Activated naive CD8-positive, alpha-beta T cell treated with anti-CD3 and anti-CD28 coated beads, Interleukin-2, amount 10 ng/mL, durations not matched to agents 7 days and 5 days (primary cell): ENCODE measurements around the gene DSG1. TPM values are rescaled to one million over a fixed set of nuclear protein-coding genes. Genes with fewer than 3 reads are reported as not detected.
"Not testable (repeated sequence)": the region's sequence is repeated elsewhere in the genome, so short reads cannot be mapped to it uniquely, and the experiment has no call there.

Experiments used
- ATAC-seq: fragments of 150-1000 bp; cut with Tn5 transposase; one replicate; pipeline ENCODE4 v1.10.0; 2021; ENCODE audit warnings: low read depth, moderate library complexity
- POLR2A ChIA-PET: fragments of 350-600 bp; sonication (Branson Sonifier 250); formaldehyde crosslinking; loops from one replicate; lab custom pipeline; 2021; ENCODE audit warnings: antibody characterized with exemption; lab: Charles Lee
- DNase-seq: peaks from one replicate; pipeline ENCODE4 v3.0.0; 2021
- H3K27ac Mint-ChIP-seq: one replicate; pipeline ENCODE4 v1.8.0; 2022; ENCODE audit warnings: mild to moderate bottlenecking, mixed read lengths
- H3K27me3 Mint-ChIP-seq: one replicate; pipeline ENCODE4 v1.8.0; 2022; ENCODE audit warnings: mild to moderate bottlenecking, moderate library complexity, mixed read lengths
- H3K36me3 Mint-ChIP-seq: one replicate; pipeline ENCODE4 v1.8.0; 2021; ENCODE audit warnings: mild to moderate bottlenecking, mixed read lengths
- H3K4me1 Mint-ChIP-seq: one replicate; pipeline ENCODE4 v1.8.0; 2021; ENCODE audit warnings: mixed read lengths
- H3K4me3 Mint-ChIP-seq: one replicate; pipeline ENCODE4 v1.8.0; 2022; ENCODE audit warnings: mild to moderate bottlenecking, moderate library complexity, mixed read lengths
- H3K9me3 Mint-ChIP-seq: one replicate; pipeline ENCODE4 v1.8.0; 2021; ENCODE audit warnings: mixed read lengths
- total RNA-seq, 2 experiments: library from RNA; stranded (reverse); gene quantifications; one replicate each; pipeline ENCODE4 v1.2.3, GENCODE V29; 2021

DSG1 gene
- not detected for total RNA-seq

GRCh38 chr18:31317860-31318259 is at the start of gene DSG1:
TSS of gene DSG1 (plus strand) at chr18:31318160. CDS start at chr18:31318301, 141 bp downstream.
- POLR2A ChIA-PET = no interaction called here
- no peaks in the 10 kb centered on the region for H3K36me3 Mint-ChIP-seq
- H3K4me3 Mint-ChIP-seq = no peak within 1 kb of the TSS
- no peak within 1 kb of the TSS for H3K27ac Mint-ChIP-seq
- no peaks in the 10 kb centered on the region for H3K9me3 Mint-ChIP-seq
- H3K27me3 Mint-ChIP-seq = no peaks in the 10 kb centered on the region
- ATAC-seq (no peak), DNase-seq (no peak)
- H3K4me1 Mint-ChIP-seq = no peaks in the 10 kb centered on the region

- H3K27me3 Mint-ChIP-seq = no peaks in the 10 kb centered on the region
- H3K9me3 Mint-ChIP-seq = no peaks in the 10 kb centered on the region
- H3K4me1 Mint-ChIP-seq = no peaks in the 10 kb centered on the region
- no peaks in the 10 kb centered on the region for H3K36me3 Mint-ChIP-seq
- ATAC-seq (no peak), DNase-seq (no peak)
- POLR2A ChIA-PET = no interaction called here
- H3K4me3 Mint-ChIP-seq = no peak overlapping the region
- no peak overlapping the region for H3K27ac Mint-ChIP-seq
These were observed 49.0 kb upstream of the DSG1 start for GRCh38 chr18:31268985-31269406.

- DNase-seq (no peak), ATAC-seq (no peak)
- Mint-ChIP-seq H3K27ac (no peak overlapping the region), H3K4me1 (no peaks in the 10 kb centered on the region), H3K4me3 (no peak overlapping the region), H3K36me3 (no peaks in the 10 kb centered on the region), H3K27me3 (no peaks in the 10 kb centered on the region), H3K9me3 (no peaks in the 10 kb centered on the region)
- POLR2A ChIA-PET = no interaction called here
These were observed 48.4 kb upstream of the DSG1 start for GRCh38 chr18:31269566-31269965.

GRCh38 chr18:31270578-31270977 is 47.4 kb upstream of the DSG1 start:
- no peaks in the 10 kb centered on the region for H3K4me1 Mint-ChIP-seq
- H3K27me3 Mint-ChIP-seq = no peaks in the 10 kb centered on the region
- DNase-seq (no peak), ATAC-seq (no peak)
- POLR2A ChIA-PET = no interaction called here
- H3K36me3 Mint-ChIP-seq = no peaks in the 10 kb centered on the region
- H3K9me3 Mint-ChIP-seq = no peaks in the 10 kb centered on the region
- H3K4me3 Mint-ChIP-seq = no peak overlapping the region
- no peak overlapping the region for H3K27ac Mint-ChIP-seq

GRCh38 chr18:31273812-31274527 is 44.0 kb upstream of the DSG1 start:
- POLR2A ChIA-PET = no interaction called here
- Mint-ChIP-seq H3K4me3 (no peak overlapping the region), H3K9me3 (no peaks in the 10 kb centered on the region), H3K27me3 (no peaks in the 10 kb centered on the region), H3K36me3 (no peaks in the 10 kb centered on the region), H3K4me1 (no peaks in the 10 kb centered on the region), H3K27ac (no peak overlapping the region)
- ATAC-seq (no peak), DNase-seq (no peak)

GRCh38 chr18:31274931-31275330 is 43.0 kb upstream of the DSG1 start:
- Mint-ChIP-seq H3K27ac (no peak overlapping the region), H3K9me3 (no peaks in the 10 kb centered on the region), H3K27me3 (no peaks in the 10 kb centered on the region), H3K4me1 (no peaks in the 10 kb centered on the region), H3K36me3 (no peaks in the 10 kb centered on the region), H3K4me3 (no peak overlapping the region)
- ATAC-seq = no peak
- POLR2A ChIA-PET = no interaction called here
- no peak for DNase-seq

GRCh38 chr18:31275722-31276463 is 42.1 kb upstream of the DSG1 start:
- H3K27ac Mint-ChIP-seq = no peak overlapping the region
- no peaks in the 10 kb centered on the region for H3K36me3 Mint-ChIP-seq
- DNase-seq (no peak), ATAC-seq (no peak)
- H3K9me3 Mint-ChIP-seq = no peaks in the 10 kb centered on the region
- no peaks in the 10 kb centered on the region for H3K4me1 Mint-ChIP-seq
- no peak overlapping the region for H3K4me3 Mint-ChIP-seq
- POLR2A ChIA-PET = no interaction called here
- H3K27me3 Mint-ChIP-seq = no peaks in the 10 kb centered on the region

- H3K36me3 Mint-ChIP-seq = no peaks in the 10 kb centered on the region
- no peaks in the 10 kb centered on the region for H3K4me1 Mint-ChIP-seq
- ATAC-seq (no peak), DNase-seq (no peak)
- POLR2A ChIA-PET = no interaction called here
- no peaks in the 10 kb centered on the region for H3K9me3 Mint-ChIP-seq
- H3K27ac Mint-ChIP-seq = no peak overlapping the region
- no peak overlapping the region for H3K4me3 Mint-ChIP-seq
- no peaks in the 10 kb centered on the region for H3K27me3 Mint-ChIP-seq
These were observed 39.3 kb upstream of the DSG1 start for GRCh38 chr18:31278609-31279071.

- Mint-ChIP-seq H3K27me3 (no peaks in the 10 kb centered on the region), H3K27ac (no peak overlapping the region), H3K4me1 (no peaks in the 10 kb centered on the region), H3K4me3 (no peak overlapping the region), H3K9me3 (no peaks in the 10 kb centered on the region), H3K36me3 (no peaks in the 10 kb centered on the region)
- POLR2A ChIA-PET = no interaction called here
- DNase-seq (no peak), ATAC-seq (no peak)
These were observed 37.5 kb upstream of the DSG1 start for GRCh38 chr18:31280502-31280901.

GRCh38 chr18:31281437-31281836 is 36.5 kb upstream of the DSG1 start:
- ATAC-seq = no peak
- Mint-ChIP-seq H3K4me3 (no peak overlapping the region), H3K27me3 (no peaks in the 10 kb centered on the region), H3K9me3 (peaks cover 5% of the 10 kb centered on the region), H3K4me1 (no peaks in the 10 kb centered on the region), H3K36me3 (no peaks in the 10 kb centered on the region), H3K27ac (no peak overlapping the region)
- no peak for DNase-seq
- POLR2A ChIA-PET = no interaction called here

GRCh38 chr18:31289446-31289845 is 28.5 kb upstream of the DSG1 start:
- ATAC-seq, H3K27me3 Mint-ChIP-seq, H3K27ac Mint-ChIP-seq, H3K36me3 Mint-ChIP-seq, H3K4me3 Mint-ChIP-seq, POLR2A ChIA-PET, DNase-seq, H3K4me1 Mint-ChIP-seq: not testable (repeated sequence)
- H3K9me3 Mint-ChIP-seq = peaks cover 22% of the 10 kb centered on the region

- H3K27ac Mint-ChIP-seq = no peak overlapping the region
- no peak overlapping the region for H3K4me3 Mint-ChIP-seq
- DNase-seq = no peak
- no peaks in the 10 kb centered on the region for H3K4me1 Mint-ChIP-seq
- H3K9me3 Mint-ChIP-seq = peaks cover 16% of the 10 kb centered on the region
- ATAC-seq = no peak
- no peaks in the 10 kb centered on the region for H3K36me3 Mint-ChIP-seq
- POLR2A ChIA-PET = no interaction called here
- H3K27me3 Mint-ChIP-seq = no peaks in the 10 kb centered on the region
These were observed 26.3 kb upstream of the DSG1 start for GRCh38 chr18:31291688-31292087.

GRCh38 chr18:31294199-31294747 is 23.7 kb upstream of the DSG1 start:
- Mint-ChIP-seq H3K36me3 (no peaks in the 10 kb centered on the region), H3K27ac (no peak overlapping the region), H3K9me3 (peaks cover 17% of the 10 kb centered on the region), H3K4me3 (no peak overlapping the region), H3K27me3 (no peaks in the 10 kb centered on the region), H3K4me1 (no peaks in the 10 kb centered on the region)
- POLR2A ChIA-PET = no interaction called here
- DNase-seq (no peak), ATAC-seq (no peak)

- Mint-ChIP-seq H3K4me1 (no peaks in the 10 kb centered on the region), H3K27ac (no peak overlapping the region), H3K4me3 (no peak overlapping the region), H3K27me3 (no peaks in the 10 kb centered on the region), H3K9me3 (peaks cover 7% of the 10 kb centered on the region), H3K36me3 (no peaks in the 10 kb centered on the region)
- POLR2A ChIA-PET = no interaction called here
- DNase-seq = no peak
- ATAC-seq = no peak
These were observed 20.7 kb upstream of the DSG1 start for GRCh38 chr18:31297248-31297647.
